Small intestine (tissue), 7 donors: Measurements from ENCODE around the gene AKR1C4. TPM values are rescaled to one million over a fixed set of nuclear protein-coding genes. Genes with fewer than 3 reads are reported as not detected.
A peak's percentile ranks its signal among the peaks of the same experiment; 100 is the strongest.

Experiments
- DNase-seq, 2 donors: peaks; one replicate each; pipeline versions ENCODE4 v3.0.0 to v3.0.0-alpha.2; 2013
- FAIRE-seq: peaks from 2 replicates; lab custom pipeline; 2012; peaks lifted over from hg19 to GRCh38; lab: Jason Lieb, UNC
- H3K27ac ChIP-seq, 3 donors: one replicate each; pipeline ENCODE4 v1.5.1; 2013; ENCODE audit warnings: low read length in 2 of 3, mild to moderate bottlenecking in 2 of 3, control low read depth in 1 of 3, inconsistent platforms in 1 of 3, low read depth in 1 of 3, moderate library complexity in 1 of 3
- H3K27me3 ChIP-seq, 3 donors: one replicate each; pipeline ENCODE4 v1.6.1; 2013; ENCODE audit warnings: low read length in 3 of 3, inconsistent platforms in 1 of 3; ENCODE audit not compliant: control insufficient read depth in 3 of 3, insufficient read depth in 3 of 3
- H3K36me3 ChIP-seq, 3 donors: one replicate each; pipeline ENCODE4 v1.6.1; 2013; ENCODE audit warnings: low read length in 3 of 3, inconsistent platforms in 1 of 3, low read depth in 1 of 3, mild to moderate bottlenecking in 1 of 3, moderate library complexity in 1 of 3; ENCODE audit not compliant: control insufficient read depth in 3 of 3, insufficient read depth in 2 of 3
- H3K4me1 ChIP-seq, 3 donors: one replicate each; pipeline ENCODE4 v1.6.1; 2013; ENCODE audit warnings: low read length in 2 of 3, inconsistent platforms in 1 of 3, low read depth in 1 of 3, mild to moderate bottlenecking in 1 of 3, moderate library complexity in 1 of 3; ENCODE audit not compliant: control insufficient read depth in 3 of 3, insufficient read depth in 2 of 3
- H3K4me3 ChIP-seq, 3 donors: one replicate each; pipeline ENCODE4 v1.5.1; 2013; ENCODE audit warnings: low read length in 3 of 3, control low read depth in 1 of 3, inconsistent platforms in 1 of 3, low read depth in 1 of 3, mild to moderate bottlenecking in 1 of 3, moderate library complexity in 1 of 3
- H3K9me3 ChIP-seq, 2 donors: one replicate each; pipeline ENCODE4 v1.6.1; 2013; ENCODE audit warnings: low read depth in 1 of 2, low read length in 1 of 2; ENCODE audit not compliant: control insufficient read depth in 2 of 2, insufficient read depth in 1 of 2
- WGBS, 3 donors: extraction: QIAGEN DNeasy Blood & Tissue Kit; methylation state at CpG; one replicate each; pipeline ENCODE4 v1.1.7; 2013; 5-methylcytosine and 5-hydroxymethylcytosine counted together
- polyA plus RNA-seq, 4 donors: library from polyadenylated mRNA; stranded (reverse) in 3 of 4; unstranded in 1 of 4; fragments of 200-250 nt in 3 of 4; fragments of 120-200 nt in 1 of 4; gene quantifications; one replicate each; pipeline versions ENCODE4 v1.2.1 to v1.2.3, GENCODE V29; 2013
- donor health status: healthy with polysubstance abuse.
- donor health status: control.
- donor health status: control.
- donor health status: Bipolar disorder and iron deficiency.
- donor health status: healthy.

Gene AKR1C4
- polyA plus RNA-seq, 4 donors, result 0.12 to 2.2 (median 2.0) TPM

- Histone ChIP-seq H3K27ac (peak overlapping the region in 1 of 3 donors; percentile 42), H3K27me3 (no peaks in the 10 kb centered on the region), H3K36me3 (no peaks in the 10 kb centered on the region), H3K4me1 (peaks cover 0 to 2% (median 0%) of the 10 kb centered on the region in 3 donors), H3K4me3 (no peak overlapping the region), H3K9me3 (peaks cover 0 to 20% of the 10 kb centered on the region in 2 donors)
- FAIRE-seq, result no peak
- 37 to 65% (median 52%) methylated on average over 1 of the region's 1 CpG for WGBS, 3 donors
- DNase-seq, result peak; percentile 33 to 47
Observed at GRCh38 chr10:5265139-5265538, 68.5 kb downstream of the AKR1C4 start.

DNA sequence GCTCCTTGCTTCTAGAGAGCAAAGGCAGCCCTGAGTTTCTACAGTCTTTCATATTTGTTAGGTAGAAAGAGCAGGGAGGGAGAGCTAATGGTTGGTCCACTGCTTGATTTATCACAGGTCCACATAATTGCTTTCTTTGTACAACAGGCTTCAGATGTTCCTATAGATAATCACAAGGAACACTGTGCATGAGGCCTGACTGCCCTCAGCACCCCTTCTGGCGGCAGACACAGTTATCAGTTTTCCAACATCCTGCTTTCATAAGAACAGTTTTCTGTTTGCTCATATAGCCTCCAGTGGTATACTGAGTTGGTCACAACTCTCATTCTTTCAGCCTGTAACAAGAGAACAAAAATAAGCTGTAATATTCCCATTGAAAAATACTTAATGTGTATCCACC, 69.7 kb downstream of the AKR1C4 start:
- WGBS, 3 donors, result 53 to 90% (median 54%) methylated on average over 1 of the region's 1 CpG
- FAIRE-seq, result no peak

GRCh38 chr10:5266804-5267203, 70.2 kb downstream of the AKR1C4 start:
- Histone ChIP-seq H3K27me3 (no peaks in the 10 kb centered on the region), H3K27ac (no peak overlapping the region), H3K9me3 (peaks cover 0 to 20% of the 10 kb centered on the region in 2 donors), H3K36me3 (no peaks in the 10 kb centered on the region), H3K4me1 (peaks cover 0 to 2% (median 0%) of the 10 kb centered on the region in 3 donors), H3K4me3 (no peak overlapping the region)
- DNase-seq (no peak), FAIRE-seq (no peak)
- WGBS, 3 donors, result 93 to 97% (median 97%) methylated on average over 1 of the region's 1 CpG

More for the DNA sequence above, 69.7 kb downstream of the AKR1C4 start:
- H3K4me1 ChIP-seq, result peaks cover 0 to 2% (median 0%) of the 10 kb centered on the region in 3 donors
- no peak overlapping the region for H3K4me3 ChIP-seq
- DNase-seq, result no peak
- peaks cover 0 to 20% of the 10 kb centered on the region in 2 donors for H3K9me3 ChIP-seq
- H3K27me3 ChIP-seq, result no peaks in the 10 kb centered on the region
- H3K36me3 ChIP-seq, result no peaks in the 10 kb centered on the region
- no peak overlapping the region for H3K27ac ChIP-seq

DNA sequence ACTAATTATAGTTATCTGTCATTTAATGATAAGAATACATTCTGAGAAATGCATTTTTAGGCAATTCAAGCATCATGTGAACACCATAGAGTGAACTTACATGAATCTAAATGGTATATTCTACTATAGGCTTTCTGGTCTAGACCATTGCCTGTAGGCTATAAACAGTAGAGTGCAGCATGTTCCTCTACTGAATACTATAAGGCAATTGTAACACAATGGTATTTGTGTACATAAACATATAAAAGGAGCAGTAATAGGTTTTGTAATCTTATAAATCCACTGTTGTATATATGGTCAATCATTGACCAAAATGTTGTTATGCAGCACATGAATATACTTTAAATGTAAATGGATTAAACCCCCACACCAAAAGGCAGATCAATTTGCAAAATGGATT, 71.6 kb downstream of the AKR1C4 start:
- Histone ChIP-seq H3K4me1 (peaks cover 0 to 2% (median 0%) of the 10 kb centered on the region in 3 donors), H3K27ac (no peak overlapping the region)
- no peak for FAIRE-seq

More for the DNA sequence above, 71.6 kb downstream of the AKR1C4 start:
- Histone ChIP-seq H3K36me3 (no peaks in the 10 kb centered on the region), H3K27me3 (no peaks in the 10 kb centered on the region), H3K9me3 (peaks cover 0 to 16% of the 10 kb centered on the region in 2 donors), H3K4me3 (no peak overlapping the region)
- no peak for DNase-seq

Other genes starting within 250 kb of the AKR1C4 start
- 10 to 100 TPM; 10.8 to 68.0 (median 24.9) TPM for gene AKR1C1, start 233.4 kb upstream of the AKR1C4 start, polyA plus RNA-seq
- gene AKR1C2, start 193.0 kb upstream of the AKR1C4 start, polyA plus RNA-seq, result 10 to 100 TPM in 2 of 4 donors, 1 to 10 TPM in 2; 5.4 to 97.3 (median 27.8) TPM
- 100 to 1,000 TPM in 3 of 4 donors, 10 to 100 TPM in 1; 10.9 to 869 (median 449) TPM for gene AKR1C3, start 102.4 kb upstream of the AKR1C4 start, polyA plus RNA-seq
- under 1 TPM in 1 of 4 donors, not detected in 3; 0.06 TPM for gene AKR1C8, start 11.7 kb upstream of the AKR1C4 start, polyA plus RNA-seq
- 1 to 10 TPM; 1.9 to 5.8 (median 3.0) TPM for gene UCN3, start 168.1 kb downstream of the AKR1C4 start, polyA plus RNA-seq
- 10 to 100 TPM; 11.4 to 97.7 (median 56.9) TPM for gene TUBAL3, start 208.0 kb downstream of the AKR1C4 start, polyA plus RNA-seq
- 100 to 1,000 TPM in 3 of 4 donors, 10 to 100 TPM in 1; 58.0 to 187 (median 140) TPM for gene NET1, start 215.7 kb downstream of the AKR1C4 start, polyA plus RNA-seq